ENCODE measurements around the gene GRIP1. TPM values are rescaled to one million over a fixed set of nuclear protein-coding genes. Genes with fewer than 3 reads are reported as not detected.

The GRIP1 gene
- total RNA-seq, 1 experiment from 2014 or later, result 22.5 TPM

GRCh38 chr12:66697404-66697803 lies 18.5 kb upstream of the GRIP1 start:
- H3K27ac Mint-ChIP-seq, result no peak overlapping the region
- DNase-seq (ENCODE audit: low spot score) (no peak), ATAC-seq (no peak)
- POLR2A ChIA-PET, result no interaction called here
- H3K9me3 Mint-ChIP-seq, result 0 out of 2 replicates have a peak, but pooled peaks cover 3% of the 10 kb centered on the region
- H3K4me1 Mint-ChIP-seq, result peaks cover 18% of the 10 kb centered on the region
- CTCF ChIA-PET, result interaction anchor here (2.0 kb wide), 1 partner anchor 12 kb away, joined by 14 read pairs; no protein-coding TSS in a partner anchor
- no peak overlapping the region for H3K4me3 Mint-ChIP-seq
- H3K27me3 Mint-ChIP-seq (ENCODE audit: low read depth), result no peaks in the 10 kb centered on the region
- TF ChIP-seq AR (CRISPR knock-in tag; IDR thresholded peaks at IDR 0.05), result no peak
- TF ChIP-seq HMGA2 (CRISPR knock-in tag; IDR thresholded peaks at IDR 0.05), result no peak
- TF ChIP-seq, protein P1, sequence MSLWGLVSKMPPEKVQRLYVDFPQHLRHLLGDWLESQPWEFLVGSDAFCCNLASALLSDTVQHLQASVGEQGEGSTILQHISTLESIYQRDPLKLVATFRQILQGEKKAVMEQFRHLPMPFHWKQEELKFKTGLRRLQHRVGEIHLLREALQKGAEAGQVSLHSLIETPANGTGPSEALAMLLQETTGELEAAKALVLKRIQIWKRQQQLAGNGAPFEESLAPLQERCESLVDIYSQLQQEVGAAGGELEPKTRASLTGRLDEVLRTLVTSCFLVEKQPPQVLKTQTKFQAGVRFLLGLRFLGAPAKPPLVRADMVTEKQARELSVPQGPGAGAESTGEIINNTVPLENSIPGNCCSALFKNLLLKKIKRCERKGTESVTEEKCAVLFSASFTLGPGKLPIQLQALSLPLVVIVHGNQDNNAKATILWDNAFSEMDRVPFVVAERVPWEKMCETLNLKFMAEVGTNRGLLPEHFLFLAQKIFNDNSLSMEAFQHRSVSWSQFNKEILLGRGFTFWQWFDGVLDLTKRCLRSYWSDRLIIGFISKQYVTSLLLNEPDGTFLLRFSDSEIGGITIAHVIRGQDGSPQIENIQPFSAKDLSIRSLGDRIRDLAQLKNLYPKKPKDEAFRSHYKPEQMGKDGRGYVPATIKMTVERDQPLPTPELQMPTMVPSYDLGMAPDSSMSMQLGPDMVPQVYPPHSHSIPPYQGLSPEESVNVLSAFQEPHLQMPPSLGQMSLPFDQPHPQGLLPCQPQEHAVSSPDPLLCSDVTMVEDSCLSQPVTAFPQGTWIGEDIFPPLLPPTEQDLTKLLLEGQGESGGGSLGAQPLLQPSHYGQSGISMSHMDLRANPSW (CRISPR knock-in tag; conservative IDR thresholded peaks at IDR 0.05; ENCODE audit: low read depth), result no peak
- no peak for TF ChIP-seq ZNF232 (CRISPR knock-in tag; IDR thresholded peaks at IDR 0.05)
- H3K36me3 Mint-ChIP-seq, result no peaks in the 10 kb centered on the region

- CTCF ChIA-PET, result interaction anchor here (0.8 to 2.4 kb wide), 5 partner anchors 109 to 550 kb away, joined by 3 to 13 read pairs (median 4); partner anchors contain the start of gene HELB
- DNase-seq (ENCODE audit: low spot score), result no peak
- H3K27ac Mint-ChIP-seq, result no peak overlapping the region
- H3K36me3 Mint-ChIP-seq, result no peaks in the 10 kb centered on the region
- no peak for TF ChIP-seq ZNF423 (CRISPR knock-in tag; IDR thresholded peaks at IDR 0.05)
- ATAC-seq, result no peak
- H3K9me3 Mint-ChIP-seq, result 0 out of 2 replicates have a peak, but pooled peaks cover 3% of the 10 kb centered on the region
- no peak overlapping the region for H3K4me3 Mint-ChIP-seq
- peaks cover 30% of the 10 kb centered on the region for H3K4me1 Mint-ChIP-seq
- POLR2A ChIA-PET, result no interaction called here
- no peaks in the 10 kb centered on the region for H3K27me3 Mint-ChIP-seq (ENCODE audit: low read depth)
Measured at GRCh38 chr12:66694666-66695613, 16.1 kb upstream of the GRIP1 start.

GRCh38 chr12:66693901-66694513 lies 15.1 kb upstream of the GRIP1 start:
- Mint-ChIP-seq H3K9me3 (no peaks in the 10 kb centered on the region), H3K4me3 (no peak overlapping the region), H3K4me1 (peaks cover 27% of the 10 kb centered on the region), H3K27ac (no peak overlapping the region), H3K27me3 (ENCODE audit: low read depth) (no peaks in the 10 kb centered on the region), H3K36me3 (no peaks in the 10 kb centered on the region)
- ATAC-seq (peak; percentile 81), DNase-seq (ENCODE audit: low spot score) (no peak)
- TF ChIP-seq CTCF (IDR thresholded peaks at IDR 0.05), result peak; percentile 29; the same call in 1 of the 2 replicates
- TF ChIP-seq MYBL2 (CRISPR knock-in tag; IDR thresholded peaks at IDR 0.05), result no peak
- ChIA-PET POLR2A (no interaction called here), CTCF (interaction anchor here (0.8 to 2.4 kb wide), 7 partner anchors 110 to 549 kb away, joined by 3 to 13 read pairs (median 4); partner anchors contain the start of gene HELB)

DNA sequence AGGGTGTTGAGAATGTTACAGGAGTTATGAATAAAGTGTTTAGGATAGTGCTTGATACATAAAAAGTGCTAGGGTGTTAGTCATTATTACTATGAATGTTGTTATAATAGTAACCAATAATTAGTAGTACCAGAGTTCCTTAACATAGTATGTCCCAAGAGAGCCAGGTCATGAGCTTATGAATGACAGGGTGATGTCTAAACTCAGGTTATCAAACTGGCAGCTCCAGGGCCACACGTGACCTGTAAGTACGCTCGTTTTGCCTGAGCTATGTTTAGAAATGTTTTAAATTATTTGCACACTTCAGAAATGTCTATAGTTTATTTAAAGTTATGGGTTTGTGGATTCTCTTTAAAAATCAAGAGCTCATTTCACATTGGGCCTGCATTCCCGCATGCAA lies 14.1 kb upstream of the GRIP1 start:
- POLR2A ChIA-PET, result no interaction called here
- no peak for DNase-seq (ENCODE audit: low spot score)
- Mint-ChIP-seq H3K4me1 (peaks cover 37% of the 10 kb centered on the region), H3K27ac (no peak overlapping the region), H3K9me3 (no peaks in the 10 kb centered on the region), H3K27me3 (ENCODE audit: low read depth) (no peaks in the 10 kb centered on the region), H3K4me3 (no peak overlapping the region), H3K36me3 (no peaks in the 10 kb centered on the region)
- ATAC-seq, result no peak
- CTCF ChIA-PET, result interaction anchor here (0.6 to 1.7 kb wide), 6 partner anchors 16 to 375 kb away, joined by 3 to 6 read pairs (median 4); no protein-coding TSS in a partner anchor
- no peak for TF ChIP-seq NR2C2 (CRISPR knock-in tag; IDR thresholded peaks at IDR 0.05)
- TF ChIP-seq, protein P2, sequence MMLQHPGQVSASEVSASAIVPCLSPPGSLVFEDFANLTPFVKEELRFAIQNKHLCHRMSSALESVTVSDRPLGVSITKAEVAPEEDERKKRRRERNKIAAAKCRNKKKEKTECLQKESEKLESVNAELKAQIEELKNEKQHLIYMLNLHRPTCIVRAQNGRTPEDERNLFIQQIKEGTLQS (CRISPR knock-in tag; conservative IDR thresholded peaks at IDR 0.05), result no peak
- no peak for TF ChIP-seq RELA (CRISPR knock-in tag; IDR thresholded peaks at IDR 0.05; ENCODE audit: borderline replicate concordance)
- TF ChIP-seq, protein P3, sequence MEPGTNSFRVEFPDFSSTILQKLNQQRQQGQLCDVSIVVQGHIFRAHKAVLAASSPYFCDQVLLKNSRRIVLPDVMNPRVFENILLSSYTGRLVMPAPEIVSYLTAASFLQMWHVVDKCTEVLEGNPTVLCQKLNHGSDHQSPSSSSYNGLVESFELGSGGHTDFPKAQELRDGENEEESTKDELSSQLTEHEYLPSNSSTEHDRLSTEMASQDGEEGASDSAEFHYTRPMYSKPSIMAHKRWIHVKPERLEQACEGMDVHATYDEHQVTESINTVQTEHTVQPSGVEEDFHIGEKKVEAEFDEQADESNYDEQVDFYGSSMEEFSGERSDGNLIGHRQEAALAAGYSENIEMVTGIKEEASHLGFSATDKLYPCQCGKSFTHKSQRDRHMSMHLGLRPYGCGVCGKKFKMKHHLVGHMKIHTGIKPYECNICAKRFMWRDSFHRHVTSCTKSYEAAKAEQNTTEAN (CRISPR knock-in tag; IDR thresholded peaks at IDR 0.05), result no peak
- TF ChIP-seq SMAD3 (CRISPR knock-in tag; IDR thresholded peaks at IDR 0.05; ENCODE audit: borderline replicate concordance), result no peak
- TF ChIP-seq IRF2 (CRISPR knock-in tag; IDR thresholded peaks at IDR 0.05; ENCODE audit: borderline replicate concordance, low read depth), result no peak
- no peak for TF ChIP-seq FOXK1 (CRISPR knock-in tag; IDR thresholded peaks at IDR 0.05)
- no peak for TF ChIP-seq EMX1 (CRISPR knock-in tag; IDR thresholded peaks at IDR 0.05)
- no peak for TF ChIP-seq HMGA2 (CRISPR knock-in tag; IDR thresholded peaks at IDR 0.05)
- TF ChIP-seq GRHL2 (CRISPR knock-in tag; IDR thresholded peaks at IDR 0.05; ENCODE audit: insufficient replicate concordance, severe bottlenecking), result no peak

All from WTC11 (cell line).